Keratinocyte (primary cell): ENCODE data around the gene NCOA4. TPM values are rescaled to one million over a fixed set of nuclear protein-coding genes. Genes with fewer than 3 reads are reported as not detected.
"Not testable (repeated sequence)": the region's sequence is repeated elsewhere in the genome, so short reads cannot be mapped to it uniquely, and the experiment has no call there.

Source experiments
- DNase-seq: peaks from one replicate; pipeline ENCODE4 v3.0.0-alpha.2; 2011; ENCODE audit warnings: low read depth, missing footprints, low spot score
- FAIRE-seq: peaks from 2 replicates; lab custom pipeline; 2011; peaks lifted over from hg19 to GRCh38; lab: Jason Lieb, UNC
- H2AFZ ChIP-seq: 2 replicates; pipeline ENCODE4 v1.6.0; 2012; ENCODE audit warnings: low read length, control low read depth, inconsistent platforms; ENCODE audit not compliant: control insufficient read depth
- H3K27ac ChIP-seq: 2 replicates; pipeline ENCODE4 v1.5.1; 2011; ENCODE audit warnings: low read length; ENCODE audit not compliant: control insufficient read depth, insufficient read depth
- H3K27me3 ChIP-seq: 3 replicates; pipeline ENCODE4 v1.6.0; 2011; ENCODE audit warnings: low read length; ENCODE audit not compliant: control insufficient read depth, insufficient read depth; ENCODE audit errors: extremely low read depth
- H3K36me3 ChIP-seq, 2 experiments: 2 replicates in 1 of 2; 3 replicates in 1 of 2; pipeline ENCODE4 v1.5.1; 2011; ENCODE audit warnings: low read length in 2 of 2, mild to moderate bottlenecking in 1 of 2; ENCODE audit not compliant: control insufficient read depth in 2 of 2, insufficient read depth in 2 of 2; ENCODE audit errors: extremely low read depth in 1 of 2
- H3K4me1 ChIP-seq: 3 replicates; pipeline ENCODE4 v1.5.1; 2011; ENCODE audit warnings: low read length; ENCODE audit not compliant: control insufficient read depth, insufficient read depth; ENCODE audit errors: extremely low read depth
- H3K4me2 ChIP-seq: 3 replicates; pipeline ENCODE4 v1.6.0; 2011; ENCODE audit warnings: low read depth, low read length; ENCODE audit not compliant: control insufficient read depth, insufficient read depth; ENCODE audit errors: extremely low read depth
- H3K4me3 ChIP-seq, 3 experiments: fragments of 200-600 bp in 1 of 3; sonication (generic) in 1 of 3; 2 replicates in 2 of 3; 3 replicates in 1 of 3; pipeline ENCODE4 v1.5.1; 2011 to 2016; ENCODE audit warnings: low read length in 3 of 3, mild to moderate bottlenecking in 3 of 3, control low read depth in 2 of 3, inconsistent platforms in 1 of 3, low read depth in 1 of 3, mixed read lengths in 1 of 3, mixed run types in 1 of 3, moderate library complexity in 1 of 3; ENCODE audit not compliant: control insufficient read depth in 2 of 3, insufficient read depth in 2 of 3; ENCODE audit errors: extremely low read depth in 1 of 3
- H3K79me2 ChIP-seq: 2 replicates; pipeline ENCODE4 v1.6.0; 2012; ENCODE audit warnings: low read length; ENCODE audit not compliant: control insufficient read depth, insufficient read depth
- H3K9ac ChIP-seq: 3 replicates; pipeline ENCODE4 v1.6.0; 2011; ENCODE audit warnings: low read length; ENCODE audit not compliant: control insufficient read depth, insufficient read depth; ENCODE audit errors: extremely low read depth
- H3K9me1 ChIP-seq: 3 replicates; pipeline ENCODE4 v1.6.0; 2011; ENCODE audit warnings: low read length; ENCODE audit not compliant: control insufficient read depth, insufficient read depth; ENCODE audit errors: extremely low read depth
- H3K9me3 ChIP-seq: 2 replicates; pipeline ENCODE4 v1.5.1; 2012; ENCODE audit warnings: low read depth, low read length; ENCODE audit not compliant: control insufficient read depth
- H4K20me1 ChIP-seq: 3 replicates; pipeline ENCODE4 v1.6.0; 2011; ENCODE audit warnings: low read length; ENCODE audit not compliant: control insufficient read depth, insufficient read depth; ENCODE audit errors: extremely low read depth
- dilution Hi-C: fragments of 300-500 bp; cut with MboI; formaldehyde crosslinking; loops from one replicate; pipeline ENCODE4 v1.7.0; 2020; ENCODE audit warnings: low sequenced_read_pairs; ENCODE audit not compliant: extremely low pct_ligation_motif_present
- polyA plus RNA-seq, 5 experiments: library from polyadenylated mRNA; depleted of rRNA in 3 of 5; stranded (reverse) in 3 of 5; stranded (forward) in 1 of 5; unstranded in 1 of 5; fragments of >200 nt; gene quantifications; 1 replicate in 1 of 5; 2 replicates in 3 of 5; 3 replicates in 1 of 5; pipeline versions ENCODE4 v1.2.1 to v1.2.3, GENCODE V29; 2011 to 2012; ENCODE audit warnings: missing spikeins in 2 of 5, low read depth in 1 of 5, low replicate concordance in 1 of 5
- small RNA-seq, 3 experiments: library from RNA; depleted of rRNA; stranded (forward); fragments of <200 nt; gene quantifications; one replicate each; pipeline ENCODE3, GENCODE V24; 2012; ENCODE audit warnings: low read depth in 3 of 3, low replicate concordance in 1 of 3; ENCODE audit not compliant: insufficient read length in 3 of 3

NCOA4 gene
- polyA plus RNA-seq, 1 donor (not counting 4 experiments of a cell fraction or from before 2014, with no cell fraction given): 179 TPM

- FAIRE-seq, H3K9me3 ChIP-seq, H3K9ac ChIP-seq, H3K4me3 ChIP-seq, H3K4me1 ChIP-seq, H2AFZ ChIP-seq, dilution Hi-C loops, H3K4me2 ChIP-seq, H3K9me1 ChIP-seq, H3K36me3 ChIP-seq, H3K27me3 ChIP-seq, H4K20me1 ChIP-seq, DNase-seq: not testable (repeated sequence)
- Histone ChIP-seq H3K79me2 (peaks cover 19% of the 10 kb centered on the region), H3K27ac (peak overlapping the region; percentile 40)
These were observed 67.6 kb downstream of the NCOA4 start for GRCh38 chr10:45962686-45963452.

DNA sequence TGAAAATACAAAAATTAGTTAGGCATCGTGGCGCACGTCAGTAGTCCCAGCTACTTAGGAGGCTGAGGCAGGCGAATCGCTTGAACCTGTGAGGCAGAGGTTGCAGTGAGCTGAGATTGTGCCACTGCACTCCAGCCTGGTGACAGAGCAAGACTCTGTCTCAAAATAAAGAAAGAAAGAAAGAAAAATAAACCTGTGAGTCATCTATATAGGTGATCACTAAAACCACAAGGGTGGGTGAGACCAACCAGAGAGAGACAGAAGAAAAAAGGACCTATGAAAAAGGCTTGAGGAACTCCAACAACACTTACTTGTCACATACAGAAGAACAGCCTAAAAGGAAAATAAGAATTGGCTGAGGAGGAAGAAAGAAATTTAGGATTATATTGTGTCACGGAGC, 72.5 kb downstream of the NCOA4 start:
- H3K27me3 ChIP-seq, dilution Hi-C loops, H3K36me3 ChIP-seq, DNase-seq, H4K20me1 ChIP-seq, H2AFZ ChIP-seq, H3K9me3 ChIP-seq, H3K79me2 ChIP-seq, H3K9ac ChIP-seq, H3K4me2 ChIP-seq, FAIRE-seq, H3K4me1 ChIP-seq, H3K27ac ChIP-seq, H3K9me1 ChIP-seq, H3K4me3 ChIP-seq: not testable (repeated sequence)

- FAIRE-seq, H3K4me1 ChIP-seq, H2AFZ ChIP-seq, H3K9me3 ChIP-seq, H3K27me3 ChIP-seq, H3K4me3 ChIP-seq, H4K20me1 ChIP-seq, H3K79me2 ChIP-seq, dilution Hi-C loops, H3K9me1 ChIP-seq, H3K9ac ChIP-seq, H3K36me3 ChIP-seq, H3K4me2 ChIP-seq, H3K27ac ChIP-seq, DNase-seq: not testable (repeated sequence)
These were observed 73.8 kb downstream of the NCOA4 start for GRCh38 chr10:45956634-45957033.

Small RNA genes lying within 50 kb of the gene (small RNA-seq; reads per million reads assigned to genes)
- 0 reads per million in 3 experiments for gene SNORA74C-1

Other genes starting within 250 kb of the NCOA4 start
- 9.1 to 18.2 TPM (median 13.3 TPM) in 3 replicates for gene AGAP4, start 183.1 kb downstream of the NCOA4 start, polyA plus RNA-seq
- 115 to 172 TPM (median 122 TPM) in 3 replicates for gene TIMM23, start 58.1 kb downstream of the NCOA4 start, polyA plus RNA-seq
- gene MSMB, start 15.6 kb upstream of the NCOA4 start, polyA plus RNA-seq: not detected in 3 replicates